SH-SY5Y (cell line): Measurements from ENCODE around the gene ASPG.

Experiments
- GATA2 ChIP-seq: IDR thresholded peaks from 2 replicates; pipeline ENCODE4 v1.6.1; 2011; ENCODE audit warnings: mild to moderate bottlenecking, low read depth, low read length
- GATA3 ChIP-seq: IDR thresholded peaks from 2 replicates; pipeline ENCODE4 v1.6.1; 2011; ENCODE audit warnings: low read depth, mild to moderate bottlenecking, low read length, moderate library complexity

DNA sequence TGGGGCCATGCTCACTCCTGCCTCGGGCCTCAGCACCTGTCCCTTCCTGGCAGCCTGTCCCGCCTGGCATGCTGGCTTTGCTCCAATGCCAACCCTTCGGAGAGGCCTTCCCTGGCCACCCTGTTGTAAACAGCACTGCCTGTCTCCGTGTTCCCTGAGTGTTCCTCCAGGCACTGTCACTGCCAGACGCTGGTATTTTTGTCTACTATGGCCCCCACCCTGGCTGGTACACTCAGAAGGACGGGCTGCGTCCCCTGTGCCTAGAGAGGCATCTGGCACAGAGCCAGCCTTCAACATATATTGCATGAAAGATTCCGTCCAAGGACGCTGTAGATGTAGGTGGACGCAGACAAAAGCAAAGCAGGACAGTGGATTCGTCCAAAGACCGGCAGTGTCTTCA lies 2.7 kb upstream of the ASPG start:
- TF ChIP-seq GATA2 (no peak), GATA3 (no peak)
